HEK293T (cell line): ENCODE measurements around the gene RPS6KA1.

Experiments
- ARNT ChIP-seq: fragments of 450-650 bp; IDR thresholded peaks from 2 replicates; pipeline ENCODE4 v1.6.1; 2017; ENCODE audit warnings: mild to moderate bottlenecking
- BHLHE40 ChIP-seq: fragments of 450-650 bp; IDR thresholded peaks from 2 replicates; pipeline ENCODE4 v1.6.1; 2016; ENCODE audit warnings: mild to moderate bottlenecking, moderate library complexity, borderline replicate concordance
- CTBP1 ChIP-seq: fragments of 450-650 bp; IDR thresholded peaks from 2 replicates; pipeline ENCODE4 v1.6.1; 2016; ENCODE audit warnings: borderline replicate concordance
- ELF4 ChIP-seq: fragments of 450-650 bp; IDR thresholded peaks from 2 replicates; pipeline ENCODE4 v1.6.1; 2017; ENCODE audit warnings: antibody characterized with exemption
- FOXK2 ChIP-seq: fragments of 450-650 bp; IDR thresholded peaks from 2 replicates; pipeline ENCODE4 v1.6.1; 2016; ENCODE audit warnings: mild to moderate bottlenecking
- FOXM1 ChIP-seq: fragments of 450-650 bp; IDR thresholded peaks from 2 replicates; pipeline ENCODE4 v1.6.1; 2017; ENCODE audit warnings: mild to moderate bottlenecking, borderline replicate concordance
- HDGF ChIP-seq: fragments of 450-650 bp; IDR thresholded peaks from 2 replicates; pipeline ENCODE4 v1.6.1; 2017; ENCODE audit warnings: antibody characterized with exemption, borderline replicate concordance
- L3MBTL2 ChIP-seq: fragments of 450-650 bp; conservative IDR thresholded peaks from 2 replicates; pipeline ENCODE4 v1.6.1; 2016; ENCODE audit warnings: mild to moderate bottlenecking
- NFRKB ChIP-seq: fragments of 450-650 bp; IDR thresholded peaks from 2 replicates; pipeline ENCODE4 v1.6.1; 2016; ENCODE audit warnings: mild to moderate bottlenecking, moderate library complexity
- SP1 ChIP-seq: fragments of 450-650 bp; IDR thresholded peaks from 2 replicates; pipeline ENCODE4 v1.6.1; 2017
- SUZ12 ChIP-seq: fragments of 450-650 bp; IDR thresholded peaks from 2 replicates; pipeline ENCODE4 v1.6.1; 2016; ENCODE audit warnings: mild to moderate bottlenecking
- TARDBP ChIP-seq: fragments of 450-650 bp; IDR thresholded peaks from 2 replicates; pipeline ENCODE4 v1.6.1; 2016
- ZNF384 ChIP-seq: fragments of 450-650 bp; IDR thresholded peaks from 2 replicates; pipeline ENCODE4 v1.6.1; 2016

- TF ChIP-seq HDGF (no peak), CTBP1 (no peak), SP1 (no peak), FOXM1 (no peak), BHLHE40 (no peak), L3MBTL2 (no peak), ARNT (no peak), ELF4 (no peak), SUZ12 (no peak), FOXK2 (no peak), ZNF384 (no peak), NFRKB (no peak), TARDBP (no peak)
These were observed 45.6 kb upstream of the RPS6KA1 start for GRCh38 chr1:26483980-26484379.
